ENCODE data around the gene C1orf210. TPM values are rescaled to one million over a fixed set of nuclear protein-coding genes. Genes with fewer than 3 reads are reported as not detected.

C1orf210 gene
- total RNA-seq, 1 experiment from 2014 or later: 7.6 TPM

GRCh38 chr1:43235040-43235439 lies 50.3 kb downstream of the C1orf210 start:
- Histone ChIP-seq H3K4me3 (replicated peaks in 1 of 2; ENCODE audit: low read depth in 1 of 2, low read length in 2 of 2) (no peak overlapping the region), H4K20me1 (ENCODE audit: insufficient read depth) (no peaks in the 10 kb centered on the region), H3K79me2 (ENCODE audit: insufficient read depth, low read length) (no peaks in the 10 kb centered on the region), H2AFZ (ENCODE audit: low read depth, low read length, poor library complexity, severe bottlenecking) (no peak overlapping the region), H3K9me3 (ENCODE audit: control insufficient read depth in 1 of 2, insufficient read depth in 1 of 2, low read depth in 1 of 2, low read length in 2 of 2) (no peaks in the 10 kb centered on the region), H3K27me3 (ENCODE audit: insufficient read depth, low read length) (no peaks in the 10 kb centered on the region), H3K9me2 (ENCODE audit: insufficient read depth) (no peaks in the 10 kb centered on the region), H3K27ac (ENCODE audit: low read depth, low read length) (no peak overlapping the region), H3K36me3 (ENCODE audit: control insufficient read depth in 1 of 2, insufficient read depth in 2 of 2, low read length in 2 of 2) (no peaks in the 10 kb centered on the region), H3K4me2 (ENCODE audit: low read length) (no peak overlapping the region), H3K9ac (ENCODE audit: low read length) (no peak overlapping the region), H3K4me1 (ENCODE audit: control insufficient read depth in 1 of 2, insufficient read depth in 2 of 2, low read length in 2 of 2) (peaks cover 4 to 7% of the 10 kb centered on the region in 2 experiments; a peak in 2 of 4 replicates)
- intact Hi-C loops (cut with micrococcal nuclease): no loop called here
- no peak for TF ChIP-seq ZFX (IDR thresholded peaks at IDR 0.05)
- CTCF ChIA-PET: interaction anchor here (0.9 kb wide), 1 partner anchor 179 kb away, joined by 3 read pairs; no protein-coding TSS in a partner anchor
- POLR2A ChIA-PET: no interaction called here
- no peak for ATAC-seq
- no TSS peak for BruUV-seq (replicated peaks)
- RAD21 ChIA-PET (ENCODE audit: low non-redundant PET in 1 of 2, low total read pairs in 2 of 2, uncharacterized antibody in 2 of 2, unreplicated experiment in 2 of 2): no interaction called here
- no peak for DNase-seq (ENCODE audit: low read depth, low spot score)

GRCh38 chr1:43234267-43234666 lies 51.1 kb downstream of the C1orf210 start:
- Histone ChIP-seq H3K79me2 (ENCODE audit: insufficient read depth, low read length) (no peaks in the 10 kb centered on the region), H3K4me2 (ENCODE audit: low read length) (no peak overlapping the region), H3K36me3 (ENCODE audit: control insufficient read depth in 1 of 2, insufficient read depth in 2 of 2, low read length in 2 of 2) (no peaks in the 10 kb centered on the region), H3K9me2 (ENCODE audit: insufficient read depth) (no peaks in the 10 kb centered on the region), H3K4me1 (ENCODE audit: control insufficient read depth in 1 of 2, insufficient read depth in 2 of 2, low read length in 2 of 2) (peaks cover 4 to 7% of the 10 kb centered on the region in 2 experiments; a peak in 2 of 4 replicates), H3K4me3 (replicated peaks in 1 of 2; ENCODE audit: low read depth in 1 of 2, low read length in 2 of 2) (no peak overlapping the region), H4K20me1 (ENCODE audit: insufficient read depth) (no peaks in the 10 kb centered on the region), H3K9me3 (ENCODE audit: control insufficient read depth in 1 of 2, insufficient read depth in 1 of 2, low read depth in 1 of 2, low read length in 2 of 2) (no peaks in the 10 kb centered on the region), H3K9ac (ENCODE audit: low read length) (no peak overlapping the region), H3K27ac (ENCODE audit: low read depth, low read length) (no peak overlapping the region), H2AFZ (ENCODE audit: low read depth, low read length, poor library complexity, severe bottlenecking) (no peak overlapping the region), H3K27me3 (ENCODE audit: insufficient read depth, low read length) (no peaks in the 10 kb centered on the region)
- ATAC-seq: no peak
- ChIA-PET POLR2A (no interaction called here), RAD21 (ENCODE audit: low non-redundant PET in 1 of 2, low total read pairs in 2 of 2, uncharacterized antibody in 2 of 2, unreplicated experiment in 2 of 2) (no interaction called here), CTCF (interaction anchor here (0.9 to 1.2 kb wide), 2 partner anchors 149 to 180 kb away, joined by 3 read pairs; no protein-coding TSS in a partner anchor)
- no peak for DNase-seq (ENCODE audit: low read depth, low spot score)
- BruUV-seq (replicated peaks): no TSS peak
- intact Hi-C loops (cut with micrococcal nuclease): no loop called here
- no peak for TF ChIP-seq JUND (IDR thresholded peaks at IDR 0.05)
- no peak for TF ChIP-seq CEBPB (IDR thresholded peaks at IDR 0.05; ENCODE audit: low read depth)
- no peak for TF ChIP-seq ZBTB33 (IDR thresholded peaks at IDR 0.05; ENCODE audit: extremely low read depth, insufficient replicate concordance, low read length)
- TF ChIP-seq EGR1 (IDR thresholded peaks at IDR 0.05; ENCODE audit: low read depth): no peak
- no peak for TF ChIP-seq REST (IDR thresholded peaks at IDR 0.05; ENCODE audit: low read depth)
- TF ChIP-seq POLR2A (IDR thresholded peaks at IDR 0.05; ENCODE audit: borderline replicate concordance, extremely low read depth, insufficient read depth, insufficient read length): no peak
- no peak for TF ChIP-seq EZH2 (IDR thresholded peaks at IDR 0.05)
- TF ChIP-seq ZFX (IDR thresholded peaks at IDR 0.05): no peak
- TF ChIP-seq EZH2phosphoT487 (IDR thresholded peaks at IDR 0.05; ENCODE audit: borderline replicate concordance): no peak
- TF ChIP-seq SRF (IDR thresholded peaks at IDR 0.05; ENCODE audit: low read depth): no peak
- no peak for TF ChIP-seq YY1 (IDR thresholded peaks at IDR 0.05; ENCODE audit: extremely low read depth, insufficient replicate concordance, low read depth, low read length)
- TF ChIP-seq ZNF274 (IDR thresholded peaks at IDR 0.05; ENCODE audit: low read depth, low read length): no peak
- no peak for TF ChIP-seq FOSL1 (IDR thresholded peaks at IDR 0.05; ENCODE audit: low read depth)
- TF ChIP-seq TCF7L2 (IDR thresholded peaks at IDR 0.05; ENCODE audit: borderline replicate concordance, extremely low read depth, insufficient read depth, insufficient read length): no peak
- TF ChIP-seq SIN3A (IDR thresholded peaks at IDR 0.05; ENCODE audit: low read depth): no peak
